Lower lobe of right lung (tissue), 2 donors: ENCODE results near the gene OR12D1. TPM values are rescaled to one million over a fixed set of nuclear protein-coding genes. Genes with fewer than 3 reads are reported as not detected.

Experiments
- ATAC-seq, 2 donors: fragments of 200-7000 bp; cut with Tn5 transposase; one replicate each; pipeline ENCODE4 v1.9.1; 2020 to 2022; ENCODE audit warnings: mild to moderate bottlenecking in 2 of 2, moderate library complexity in 2 of 2
- DNase-seq: peaks from one replicate; pipeline ENCODE4 v3.0.0-alpha.2; 2020
- H3K27ac ChIP-seq: fragments of 200-600 bp; one replicate; pipeline ENCODE4 v1.8.0; 2022
- H3K27me3 ChIP-seq: fragments of 200-600 bp; one replicate; pipeline ENCODE4 v1.8.0; 2022; ENCODE audit warnings: low read depth
- H3K36me3 ChIP-seq: fragments of 200-600 bp; one replicate; pipeline ENCODE4 v1.8.0; 2022; ENCODE audit warnings: mild to moderate bottlenecking
- H3K4me1 ChIP-seq: fragments of 200-600 bp; one replicate; pipeline ENCODE4 v1.8.0; 2022
- H3K4me3 ChIP-seq: fragments of 200-600 bp; one replicate; pipeline ENCODE4 v1.8.0; 2022; ENCODE audit warnings: mild to moderate bottlenecking
- H3K9me3 ChIP-seq: fragments of 200-600 bp; one replicate; pipeline ENCODE4 v1.8.0; 2022
- intact Hi-C: fragments of 100-400 bp; cut with DNase I; formaldehyde crosslinking; loops from one replicate; pipeline ENCODE4 v1.11.0; 2022
- long read RNA-seq: library from polyadenylated mRNA; unstranded; transcript quantifications from one replicate; pipeline ENCODE4 v2.0.0, GENCODE V29; 2021
- total RNA-seq: library from RNA; stranded (reverse); fragmentation: NEBNext Ultra II Directional; extraction: Animal tissue kit (Norgen Biotek cat#: 25700); gene quantifications from one replicate; pipeline ENCODE4 v1.2.1, GENCODE V29; 2021
- TF ChIP-seq, protein P1 (sequence below): fragments of 200-600 bp; IDR thresholded peaks from one replicate; pipeline ENCODE4 v1.8.0; 2022; ENCODE audit warnings: antibody characterized with exemption, mild to moderate bottlenecking
- donor health status: DM: no; HTN: yes; CAD: no; lungs with severe emphysema.

Gene OR12D1
- not detected for total RNA-seq
- long read RNA-seq, result 0 reads

GRCh38 chr6:29414588-29414987 is at the start of gene OR12D1:
Gene OR12D1 (plus strand): TSS chr6:29414928.
- Histone ChIP-seq H3K4me1 (no peaks in the 10 kb centered on the region), H3K36me3 (no peaks in the 10 kb centered on the region), H3K4me3 (no peak within 1 kb of the TSS), H3K27ac (no peak within 1 kb of the TSS), H3K27me3 (no peaks in the 10 kb centered on the region), H3K9me3 (no peaks in the 10 kb centered on the region)
- TF ChIP-seq, protein P1, sequence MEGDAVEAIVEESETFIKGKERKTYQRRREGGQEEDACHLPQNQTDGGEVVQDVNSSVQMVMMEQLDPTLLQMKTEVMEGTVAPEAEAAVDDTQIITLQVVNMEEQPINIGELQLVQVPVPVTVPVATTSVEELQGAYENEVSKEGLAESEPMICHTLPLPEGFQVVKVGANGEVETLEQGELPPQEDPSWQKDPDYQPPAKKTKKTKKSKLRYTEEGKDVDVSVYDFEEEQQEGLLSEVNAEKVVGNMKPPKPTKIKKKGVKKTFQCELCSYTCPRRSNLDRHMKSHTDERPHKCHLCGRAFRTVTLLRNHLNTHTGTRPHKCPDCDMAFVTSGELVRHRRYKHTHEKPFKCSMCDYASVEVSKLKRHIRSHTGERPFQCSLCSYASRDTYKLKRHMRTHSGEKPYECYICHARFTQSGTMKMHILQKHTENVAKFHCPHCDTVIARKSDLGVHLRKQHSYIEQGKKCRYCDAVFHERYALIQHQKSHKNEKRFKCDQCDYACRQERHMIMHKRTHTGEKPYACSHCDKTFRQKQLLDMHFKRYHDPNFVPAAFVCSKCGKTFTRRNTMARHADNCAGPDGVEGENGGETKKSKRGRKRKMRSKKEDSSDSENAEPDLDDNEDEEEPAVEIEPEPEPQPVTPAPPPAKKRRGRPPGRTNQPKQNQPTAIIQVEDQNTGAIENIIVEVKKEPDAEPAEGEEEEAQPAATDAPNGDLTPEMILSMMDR, result no peak
- no peak for ATAC-seq
- DNase-seq, result no peak
- intact Hi-C loops, result no loop called here

GRCh38 chr6:29368765-29369164 is 46.0 kb upstream of the OR12D1 start, which contains the start of gene OR5V1:
Gene OR5V1 (minus strand): TSS chr6:29368865. CDS start chr6:29356195, 12,670 bp downstream.
- no peaks in the 10 kb centered on the region for H3K9me3 ChIP-seq
- ATAC-seq (no peak), DNase-seq (no peak)
- H3K4me1 ChIP-seq, result no peaks in the 10 kb centered on the region
- H3K27ac ChIP-seq, result no peak within 1 kb of the TSS
- TF ChIP-seq, protein P1, result no peak
- H3K4me3 ChIP-seq, result no peak within 1 kb of the TSS
- no peaks in the 10 kb centered on the region for H3K27me3 ChIP-seq
- intact Hi-C loops, result no loop called here
- H3K36me3 ChIP-seq, result no peaks in the 10 kb centered on the region

DNA sequence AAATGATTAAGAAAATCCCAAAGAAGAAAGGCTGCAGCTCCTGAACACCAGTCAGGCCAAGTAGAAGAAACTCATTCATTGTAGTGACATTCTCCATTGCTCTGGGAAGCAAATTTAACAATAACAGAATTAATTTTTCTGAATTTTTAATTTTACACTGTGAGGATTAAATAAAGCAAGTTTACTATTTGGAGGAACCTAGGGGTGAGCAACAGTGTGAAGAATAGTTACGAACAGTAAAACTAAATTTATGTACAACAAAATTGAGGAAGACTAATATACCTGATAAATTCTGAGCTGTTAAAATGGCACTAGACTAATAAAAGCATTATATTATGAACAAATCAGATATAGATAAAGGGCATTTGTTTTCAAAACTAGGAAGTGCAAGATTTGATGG is 39.5 kb upstream of the OR12D1 start, which contains the start of gene OR12D3:
Gene OR12D3 (minus strand): TSS at position 101 of the 400 bp plus-strand sequence. CDS start 4 bp downstream, at position 97.
- Histone ChIP-seq H3K36me3 (no peaks in the 10 kb centered on the region), H3K4me3 (no peak within 1 kb of the TSS), H3K4me1 (no peaks in the 10 kb centered on the region), H3K27me3 (no peaks in the 10 kb centered on the region), H3K9me3 (no peaks in the 10 kb centered on the region), H3K27ac (no peak within 1 kb of the TSS)
- DNase-seq (no peak), ATAC-seq (no peak)
- intact Hi-C loops, result no loop called here
- TF ChIP-seq, protein P1, result no peak

DNA sequence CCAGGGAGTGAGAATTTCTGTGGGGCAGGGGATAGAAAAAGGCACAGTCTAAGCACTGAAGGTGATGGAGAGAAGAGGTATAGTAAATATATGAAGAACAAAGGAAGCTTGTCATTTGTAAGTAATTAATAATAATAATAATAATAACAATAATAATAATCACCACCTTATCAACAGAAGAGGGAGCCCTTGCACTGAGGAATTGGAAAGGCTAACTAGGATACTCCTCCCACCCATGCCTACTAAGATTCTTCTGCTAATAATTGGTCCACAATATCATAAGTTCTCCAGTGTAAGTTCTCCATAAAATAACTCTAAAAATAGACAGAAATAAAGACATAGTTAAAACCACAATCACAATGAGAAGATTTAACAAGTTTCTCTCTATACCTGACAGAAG is 38.7 kb upstream of the OR12D1 start:
- DNase-seq (no peak), ATAC-seq (no peak)
- no peaks in the 10 kb centered on the region for H3K27me3 ChIP-seq
- no peaks in the 10 kb centered on the region for H3K4me1 ChIP-seq
- TF ChIP-seq, protein P1, result no peak
- no peak overlapping the region for H3K4me3 ChIP-seq
- no peak overlapping the region for H3K27ac ChIP-seq
- intact Hi-C loops, result no loop called here
- no peaks in the 10 kb centered on the region for H3K36me3 ChIP-seq
- no peaks in the 10 kb centered on the region for H3K9me3 ChIP-seq

GRCh38 chr6:29388533-29388932 is 26.2 kb upstream of the OR12D1 start:
- H3K4me3 ChIP-seq, result no peak overlapping the region
- no peaks in the 10 kb centered on the region for H3K4me1 ChIP-seq
- H3K27ac ChIP-seq, result no peak overlapping the region
- DNase-seq (no peak), ATAC-seq (no peak)
- no peaks in the 10 kb centered on the region for H3K9me3 ChIP-seq
- intact Hi-C loops, result no loop called here
- TF ChIP-seq, protein P1, result no peak
- no peaks in the 10 kb centered on the region for H3K27me3 ChIP-seq
- no peaks in the 10 kb centered on the region for H3K36me3 ChIP-seq
